Stimulated activated CD8-positive, alpha-beta memory T cell treated with anti-CD3 and anti-CD28 coated beads, Interleukin-7, amount 100 ng/mL, for 1 hour (primary cell): ENCODE data around the gene GP9.
"Not testable (repeated sequence)": the region's sequence is repeated elsewhere in the genome, so short reads cannot be mapped to it uniquely, and the experiment has no call there.

Source experiments
- DNase-seq, 2 donors: peaks; one replicate each; pipeline ENCODE4 v3.0.0-alpha.2; 2020; ENCODE audit warnings: low read depth in 2 of 2

The GP9 gene

DNA sequence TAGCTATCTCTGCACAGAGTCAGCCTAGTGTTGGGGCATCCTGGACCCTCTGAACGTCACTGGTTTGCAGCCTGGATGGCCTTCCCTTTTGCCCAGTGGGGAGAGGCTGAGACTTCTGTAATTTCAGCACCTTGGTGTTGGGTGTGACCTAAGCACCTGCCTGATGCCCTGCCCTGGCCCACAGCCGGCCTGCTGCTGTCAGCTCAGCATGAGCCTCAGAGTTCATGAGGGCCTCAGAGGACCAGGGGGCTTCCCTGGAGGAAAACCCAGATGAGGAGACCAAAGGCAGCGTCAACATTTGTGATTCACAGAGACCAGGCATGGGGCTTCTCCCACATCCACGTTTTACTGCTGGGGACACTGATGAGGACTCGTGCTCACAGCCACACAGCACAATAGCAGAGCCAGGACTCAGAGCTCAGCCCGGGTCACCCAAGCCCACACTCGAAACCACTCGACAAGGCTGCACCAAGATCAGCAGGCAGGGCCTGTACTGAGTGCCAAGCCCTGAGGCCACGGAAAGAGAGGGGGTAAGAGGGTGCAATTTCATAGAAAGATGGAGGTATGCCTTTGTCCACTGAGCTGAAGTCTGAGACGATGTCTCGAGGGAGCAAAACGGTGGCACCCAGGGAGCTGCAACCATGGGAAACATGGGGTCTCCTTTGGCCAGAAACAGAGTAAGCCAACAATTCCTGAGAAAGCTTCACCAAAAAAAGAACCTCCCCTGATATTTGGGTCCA, 9.9 kb upstream of the GP9 start:
- DNase-seq, result no peak

DNA sequence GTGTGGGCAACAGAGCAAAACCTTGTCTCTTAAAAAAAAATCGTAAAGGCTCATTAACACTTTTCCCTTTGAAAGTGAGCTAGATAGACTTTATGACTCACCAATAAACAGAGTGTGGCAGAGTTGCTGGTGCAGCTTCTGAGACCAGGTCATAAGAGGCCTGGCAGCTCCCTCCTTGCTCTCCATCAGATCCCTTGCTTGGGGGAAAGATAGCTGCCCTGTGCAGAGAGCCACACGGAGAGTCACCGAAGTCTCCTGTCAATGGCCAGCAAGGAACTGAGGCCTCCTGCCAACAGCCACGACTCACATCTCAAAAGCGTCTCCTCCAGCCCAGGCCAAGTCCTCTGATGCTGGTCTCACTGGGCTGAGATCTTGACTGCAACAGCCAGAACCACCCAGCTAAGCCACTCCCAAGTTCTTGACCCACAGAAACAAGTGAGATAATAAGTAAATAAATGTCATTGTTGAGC, 8.7 kb upstream of the GP9 start:
- no peak for DNase-seq

DNA sequence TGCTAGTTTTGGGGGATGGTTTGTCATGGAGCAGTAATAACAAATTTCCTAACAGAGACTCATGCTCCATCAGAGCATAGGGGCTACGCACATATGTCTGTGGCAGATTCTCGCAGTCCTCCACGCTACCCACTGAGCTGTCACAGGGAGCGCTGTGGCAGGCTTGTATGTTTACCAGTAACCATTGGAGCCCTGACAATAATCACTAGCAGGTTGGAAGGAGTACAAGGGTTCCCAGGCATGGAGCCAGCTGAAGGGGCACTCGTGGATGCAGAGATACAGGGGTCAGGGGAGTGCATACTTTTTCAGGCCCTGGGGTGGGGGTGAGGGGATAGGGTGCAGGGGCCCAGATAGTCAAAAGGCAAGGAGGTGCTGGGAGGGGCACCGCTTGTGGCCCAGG, 7.9 kb upstream of the GP9 start:
- no peak for DNase-seq

DNA sequence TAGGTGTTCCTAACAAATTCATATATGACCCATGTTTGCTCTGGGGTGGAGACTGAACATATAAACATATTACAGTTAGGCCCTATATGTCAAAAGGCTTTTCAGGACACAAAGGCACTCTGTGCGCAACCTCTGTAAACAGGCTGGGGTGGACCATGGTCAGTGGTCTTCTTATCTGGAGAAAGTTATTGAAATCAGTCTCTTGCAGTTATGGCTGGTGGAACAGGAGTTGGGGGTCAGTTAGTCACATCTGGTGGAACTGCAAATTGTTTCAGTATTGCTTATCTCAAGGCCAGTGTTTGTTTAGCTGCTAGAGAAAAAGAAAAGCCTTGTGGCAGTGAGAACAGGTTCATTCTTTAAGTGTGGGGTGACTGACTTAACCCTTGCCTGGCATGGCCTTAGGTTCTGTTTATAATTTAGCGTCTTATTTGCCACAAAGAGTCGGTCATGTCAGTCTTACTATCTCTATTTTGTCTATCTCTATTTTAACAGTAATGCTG, 5.9 kb upstream of the GP9 start:
- no peak for DNase-seq

DNA sequence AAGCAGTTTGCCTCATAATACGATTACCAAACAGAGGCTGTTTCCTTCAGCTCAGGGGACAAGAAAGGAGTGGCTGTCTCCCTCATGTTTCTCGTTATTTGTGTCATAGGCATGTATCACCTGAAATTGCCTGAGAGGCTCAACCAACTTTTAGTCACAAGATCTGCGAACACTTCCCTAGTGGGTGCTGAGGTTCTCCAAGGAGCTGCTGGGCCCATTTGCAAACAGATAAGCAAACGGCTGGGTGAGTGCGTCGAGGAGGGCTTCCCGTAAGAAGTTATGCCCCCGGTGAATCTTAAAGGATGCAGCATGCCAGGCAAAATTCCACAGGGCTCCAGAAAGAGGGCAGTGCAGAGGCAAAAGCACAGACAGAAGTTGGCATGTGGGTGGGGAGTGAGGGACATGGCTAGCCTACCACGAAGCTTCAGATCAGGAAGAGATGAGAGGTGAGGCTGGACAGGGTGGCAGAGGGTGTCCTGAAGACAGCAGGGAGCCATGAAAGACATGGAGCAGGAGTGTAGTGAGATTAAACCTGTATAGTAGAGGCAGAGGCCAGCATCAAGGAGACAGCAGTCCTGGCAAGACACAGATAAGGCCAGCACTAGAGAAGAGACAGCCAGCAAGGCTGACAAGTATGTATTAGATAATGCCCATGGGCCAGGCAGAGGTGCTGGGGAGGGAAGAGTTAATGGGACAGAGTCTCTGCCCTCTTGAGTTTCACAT, 4.0 kb upstream of the GP9 start:
- no peak for DNase-seq

DNA sequence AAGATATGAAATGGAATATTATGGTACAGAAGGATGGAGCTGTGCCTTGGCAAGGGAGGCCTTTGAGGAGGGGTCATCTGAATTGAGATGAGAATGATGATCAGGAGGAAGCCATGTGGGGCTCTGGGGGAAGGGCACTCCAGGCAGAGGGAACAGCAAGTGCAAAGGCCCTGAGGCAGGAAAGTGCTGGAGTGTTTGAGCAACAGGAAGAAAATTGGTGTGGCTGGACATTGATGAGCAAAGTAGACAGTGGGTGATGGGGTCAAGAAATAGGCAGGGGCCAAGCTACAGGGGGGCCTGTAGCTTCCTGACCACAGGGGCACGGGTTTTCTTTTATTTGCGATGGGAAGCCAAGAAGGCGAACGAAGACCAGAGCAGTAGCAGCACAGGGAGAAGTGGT, 3.3 kb upstream of the GP9 start:
- no peak for DNase-seq

DNA sequence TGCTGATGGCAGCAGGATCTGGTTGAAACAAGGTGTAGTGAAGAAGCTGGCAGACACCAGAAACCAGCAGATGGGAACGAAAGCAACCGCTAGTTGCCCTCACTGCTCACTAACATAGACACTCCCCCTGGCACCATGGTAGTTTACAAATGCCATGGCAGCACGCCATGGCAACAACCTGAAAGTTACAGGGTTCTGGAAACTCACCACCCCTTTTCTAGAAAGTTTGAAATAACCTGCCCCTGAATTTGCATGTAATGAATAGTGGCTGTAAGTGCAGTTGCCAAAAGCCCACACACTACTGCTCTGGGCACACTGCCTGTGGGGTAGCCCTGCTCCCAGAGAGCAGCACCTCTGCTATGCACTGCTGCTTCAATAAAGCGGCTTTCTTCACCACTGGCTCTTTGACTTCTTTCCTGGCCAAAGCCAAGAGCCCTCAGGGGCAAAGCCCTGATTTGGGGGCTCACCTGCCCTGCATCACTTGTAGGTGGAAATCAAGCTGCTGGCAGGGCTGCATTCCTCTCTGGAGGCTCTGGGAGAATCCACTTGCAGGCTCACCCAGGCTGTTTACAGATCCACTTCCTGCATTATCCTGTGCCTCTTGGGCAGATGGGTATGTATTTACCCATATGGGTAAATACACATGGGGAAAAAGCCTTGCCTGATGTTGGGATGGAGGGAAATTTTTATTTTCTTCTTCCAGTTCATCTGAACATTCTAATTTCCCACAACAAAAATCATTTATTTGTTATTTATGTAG, 2.0 kb upstream of the GP9 start:
- no peak for DNase-seq

DNA sequence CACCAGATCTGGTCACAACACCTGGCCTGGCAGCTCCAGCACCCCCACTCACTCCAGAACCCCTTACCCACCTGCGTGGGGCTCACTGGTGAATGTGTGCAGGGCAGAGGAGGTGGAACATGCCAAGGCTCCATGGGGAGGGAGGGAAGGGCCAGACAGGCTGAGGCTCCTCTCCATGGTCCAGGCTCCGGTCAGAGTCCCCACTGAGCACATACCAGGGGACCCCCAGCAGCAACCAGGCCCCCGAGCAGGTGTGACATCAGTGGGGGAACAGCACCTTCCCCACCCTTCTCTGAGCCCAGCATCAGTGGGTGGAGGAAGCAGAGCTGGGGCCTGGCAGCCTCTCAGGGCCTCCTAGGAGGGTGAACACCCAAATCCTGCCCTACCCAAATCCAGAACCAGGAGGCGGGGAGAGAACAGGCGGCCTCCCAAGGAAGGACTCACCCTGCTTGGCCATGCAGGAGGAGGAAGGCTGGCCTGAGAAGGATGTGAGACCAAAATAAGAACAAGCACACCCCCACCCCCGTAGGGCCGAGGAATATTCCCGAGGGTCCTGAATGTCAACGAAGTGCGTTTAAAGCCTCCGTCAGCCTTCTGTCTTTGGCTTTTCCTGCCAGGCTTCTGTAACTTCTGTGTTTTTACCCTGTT, 1.1 kb upstream of the GP9 start:
- no peak for DNase-seq

DNA sequence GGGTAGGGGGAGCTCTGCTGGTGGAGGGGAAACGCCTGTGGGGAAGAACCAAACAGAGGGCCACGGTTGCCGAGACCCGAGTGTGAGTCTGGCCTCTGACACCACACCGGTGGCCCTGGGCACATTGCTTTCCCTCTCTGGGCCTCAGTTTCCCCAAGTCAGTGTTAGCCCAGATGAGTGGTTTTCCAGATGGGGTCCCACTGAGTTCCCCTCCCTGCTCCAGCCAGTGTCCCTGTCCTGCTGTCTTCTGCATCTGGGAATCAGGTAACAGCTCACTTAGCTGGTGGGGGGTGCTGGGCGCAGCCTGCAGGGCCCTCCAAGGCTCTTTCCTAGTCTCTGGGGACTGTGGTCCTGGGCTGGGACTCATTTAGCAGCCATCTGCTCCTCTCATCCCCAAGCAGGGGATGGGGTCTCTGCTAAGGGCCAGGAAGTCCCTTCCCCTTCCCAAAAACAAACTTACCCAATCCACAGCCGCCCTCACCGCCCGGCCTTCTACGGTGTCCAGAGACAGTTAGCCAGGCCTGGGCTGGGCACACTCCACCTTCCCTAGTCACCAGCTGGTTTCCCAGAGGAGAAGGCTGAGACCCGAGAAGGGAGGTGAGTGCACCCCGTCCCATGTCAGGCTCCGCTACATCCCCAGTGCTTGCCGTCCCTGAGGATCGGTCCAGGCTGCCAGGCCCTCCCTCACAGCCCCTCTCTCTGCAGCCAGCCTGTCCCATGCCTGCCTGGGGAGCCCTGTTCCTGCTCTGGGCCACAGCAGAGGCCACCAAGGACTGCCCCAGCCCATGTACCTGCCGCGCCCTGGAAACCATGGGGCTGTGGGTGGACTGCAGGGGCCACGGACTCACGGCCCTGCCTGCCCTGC, 676 bp downstream of the GP9 start:
- DNase-seq, result no peak

DNA sequence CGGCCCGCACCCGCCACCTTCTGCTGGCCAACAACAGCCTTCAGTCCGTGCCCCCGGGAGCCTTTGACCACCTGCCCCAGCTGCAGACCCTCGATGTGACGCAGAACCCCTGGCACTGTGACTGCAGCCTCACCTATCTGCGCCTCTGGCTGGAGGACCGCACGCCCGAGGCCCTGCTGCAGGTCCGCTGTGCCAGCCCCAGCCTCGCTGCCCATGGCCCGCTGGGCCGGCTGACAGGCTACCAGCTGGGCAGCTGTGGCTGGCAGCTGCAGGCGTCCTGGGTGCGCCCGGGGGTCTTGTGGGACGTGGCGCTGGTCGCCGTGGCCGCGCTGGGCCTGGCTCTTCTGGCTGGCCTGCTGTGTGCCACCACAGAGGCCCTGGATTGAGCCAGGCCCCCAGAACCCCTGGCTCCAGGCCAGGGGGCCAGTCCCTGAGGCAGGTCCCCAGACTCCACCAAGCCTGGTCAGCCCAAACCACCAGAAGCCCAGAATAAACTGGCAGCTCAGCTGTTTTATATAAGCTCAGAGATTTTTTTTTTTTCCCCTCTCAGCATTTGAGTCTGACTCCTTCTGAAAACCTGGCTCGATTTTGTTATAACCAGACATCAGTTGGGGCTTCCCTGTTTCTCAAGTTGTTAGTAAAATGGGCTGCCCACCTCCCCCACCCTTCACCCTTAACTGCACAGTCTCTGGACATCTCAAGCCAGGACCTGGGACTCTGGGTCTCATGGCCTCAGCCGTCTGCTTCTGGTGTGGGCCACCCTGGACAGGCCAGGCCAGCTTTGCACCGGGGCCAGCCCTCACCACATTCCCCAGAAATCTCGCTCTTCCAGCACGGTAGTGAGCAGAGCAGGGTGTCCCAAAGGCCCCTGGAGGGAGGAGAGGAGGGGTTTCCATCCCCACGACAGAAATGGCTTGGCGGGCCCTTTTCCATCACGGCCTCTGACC, 1.6 kb downstream of the GP9 start:
- DNase-seq, result no peak

DNA sequence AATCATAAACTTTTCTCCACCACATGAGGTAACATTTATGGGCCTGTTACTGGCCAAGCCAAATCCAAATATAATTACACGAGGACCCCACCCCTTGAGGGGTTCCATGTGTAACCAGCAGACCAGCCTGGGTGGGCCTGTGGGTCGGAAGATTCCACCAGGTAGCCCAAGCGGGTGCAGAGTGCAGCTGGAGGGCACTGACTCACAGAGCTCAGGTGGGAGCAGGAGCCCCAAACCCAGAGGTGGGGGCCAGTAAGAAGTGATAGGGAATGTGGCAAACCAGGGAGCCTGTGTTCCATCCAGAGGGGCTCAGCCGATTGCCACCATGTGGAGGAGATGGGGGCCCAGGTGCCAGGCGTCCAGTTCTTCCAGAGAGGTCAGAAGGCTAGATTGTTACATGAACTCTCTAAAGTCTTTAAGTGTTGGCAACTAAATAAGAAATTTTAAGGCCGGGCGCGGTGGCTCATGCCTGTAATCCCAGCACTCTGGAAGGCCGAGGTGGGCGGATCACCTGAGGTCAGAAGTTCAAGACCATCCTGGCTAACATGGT, 2.6 kb downstream of the GP9 start:
- no peak for DNase-seq

DNA sequence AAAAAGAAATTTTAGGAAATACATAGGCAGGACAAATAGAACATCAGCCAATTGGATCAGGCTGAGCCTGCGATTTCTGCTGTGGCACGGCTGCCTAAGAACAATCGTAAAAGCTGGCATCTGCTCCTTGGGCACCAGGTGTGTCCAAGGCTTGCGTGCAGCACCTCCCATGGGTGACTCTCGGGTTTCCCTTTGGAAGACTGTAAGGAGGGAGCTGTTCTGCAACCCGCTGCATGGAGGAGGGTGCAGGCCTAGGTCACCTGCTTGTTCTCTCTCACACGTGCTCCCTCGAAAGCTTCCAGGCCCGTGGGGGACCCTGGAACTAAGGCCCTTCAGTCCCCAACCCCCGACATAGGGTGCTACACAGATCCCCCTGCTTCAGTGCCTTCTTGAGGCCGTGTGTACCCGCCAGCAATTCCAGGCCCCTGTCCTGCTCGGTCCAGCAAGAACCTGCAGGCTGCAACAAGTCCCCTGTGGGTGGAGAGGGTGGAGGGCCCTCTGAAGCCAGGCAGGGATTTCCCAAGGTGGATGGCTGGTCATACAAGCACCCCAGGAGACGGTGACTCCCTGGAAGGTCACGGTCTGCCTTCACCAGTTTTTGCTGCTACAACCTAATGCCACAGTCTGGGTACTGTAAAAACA, 3.4 kb downstream of the GP9 start:
- DNase-seq, result no peak

DNA sequence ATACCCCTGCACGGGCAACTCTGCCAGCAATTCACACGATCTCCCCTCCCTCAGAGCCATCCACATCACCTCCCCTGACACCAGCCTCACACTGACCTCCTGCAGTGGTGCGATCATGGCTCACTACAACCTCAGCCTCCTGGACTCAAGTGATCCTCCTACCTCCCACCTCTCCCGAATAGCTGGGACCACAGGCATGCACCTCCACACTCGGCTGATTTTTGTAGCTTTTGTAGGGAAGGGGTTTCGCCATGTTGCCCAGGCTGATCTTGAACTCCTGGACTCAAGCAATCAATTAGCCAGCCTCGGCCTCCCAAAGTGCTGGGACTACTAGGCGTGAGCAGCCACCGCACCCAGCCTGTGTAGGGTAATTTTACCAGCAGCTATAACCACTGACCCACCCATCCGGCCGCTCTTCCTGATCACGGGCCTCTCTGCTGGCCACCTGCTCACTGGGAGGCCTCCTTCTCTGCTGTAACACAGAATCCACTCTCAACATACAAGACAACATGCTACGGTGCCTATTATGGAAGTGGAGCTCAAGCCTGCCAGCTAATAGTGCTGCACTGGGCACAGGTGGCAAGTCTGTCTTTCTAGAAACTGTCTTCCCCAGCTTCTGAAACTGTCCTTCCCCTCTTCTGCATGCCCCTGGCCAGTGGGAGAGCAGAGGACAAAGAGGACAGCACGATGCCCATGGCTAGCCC, 4.6 kb downstream of the GP9 start:
- no peak for DNase-seq

DNA sequence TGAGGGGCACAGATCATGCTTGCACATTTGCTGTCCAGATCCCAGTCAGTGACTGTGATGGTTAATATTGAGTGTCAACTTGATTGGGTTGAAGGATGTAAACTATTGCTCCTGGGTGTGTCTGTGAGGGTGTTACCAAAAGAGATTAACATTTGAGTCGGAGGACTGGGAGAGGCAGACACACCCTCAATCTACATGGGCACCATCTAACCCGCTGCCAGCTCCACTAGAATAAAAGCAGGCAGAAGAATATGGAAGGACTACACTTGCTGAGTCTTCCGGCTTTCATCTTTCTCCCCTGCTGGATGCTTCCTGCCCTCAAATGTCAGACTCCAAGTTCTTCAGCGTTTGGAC, 5.1 kb downstream of the GP9 start:
- DNase-seq, result no peak

DNA sequence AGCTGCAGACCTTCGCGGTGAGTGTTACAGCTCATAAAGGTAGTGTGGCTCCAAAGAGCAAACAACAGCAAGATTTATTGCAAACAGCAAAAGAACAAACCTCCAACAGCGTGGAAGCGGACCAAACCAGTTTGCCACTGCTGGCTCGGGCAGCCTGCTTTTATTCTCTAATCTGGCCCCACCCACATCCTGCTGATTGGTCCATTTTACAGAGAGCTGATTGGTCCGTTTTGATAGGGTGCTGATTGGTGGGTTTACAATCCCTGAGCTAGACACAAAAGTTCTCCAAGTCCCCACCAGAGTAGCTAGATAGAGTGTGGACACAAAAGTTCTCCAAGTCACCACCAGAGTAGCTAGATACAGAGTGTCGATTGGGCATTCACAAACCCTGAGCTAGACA, 7.1 kb downstream of the GP9 start:
- DNase-seq, result not testable (repeated sequence)

DNA sequence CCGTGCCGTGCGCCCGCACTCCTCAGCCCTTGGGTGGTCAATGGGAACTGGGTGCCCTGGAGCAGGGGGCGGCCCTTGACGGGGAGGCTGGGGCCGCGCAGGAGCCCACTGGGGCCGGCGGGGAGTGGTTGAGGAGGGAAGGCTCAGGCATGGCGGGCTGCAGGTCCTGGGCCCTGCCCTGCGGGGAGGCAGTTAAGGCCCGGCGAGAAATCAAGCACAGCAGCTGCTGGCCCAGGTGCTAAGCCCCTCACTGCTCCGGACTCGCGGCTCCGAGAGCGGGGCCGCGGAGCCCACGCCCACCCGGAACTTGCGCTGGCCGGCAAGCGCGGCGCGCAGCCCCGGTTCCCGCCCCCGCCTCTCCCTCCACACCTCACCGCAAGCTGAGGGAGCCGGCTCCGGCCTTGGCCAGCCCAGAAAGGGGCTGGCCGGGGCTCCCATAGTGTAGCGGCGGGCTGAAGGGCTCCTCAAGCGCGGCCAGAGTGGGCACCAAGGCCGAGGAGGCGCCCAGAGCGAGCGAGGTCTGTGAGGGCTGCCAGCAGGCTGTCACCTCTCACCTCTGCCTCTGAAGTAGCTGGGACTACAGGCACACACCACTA, 7.8 kb downstream of the GP9 start:
- no peak for DNase-seq

DNA sequence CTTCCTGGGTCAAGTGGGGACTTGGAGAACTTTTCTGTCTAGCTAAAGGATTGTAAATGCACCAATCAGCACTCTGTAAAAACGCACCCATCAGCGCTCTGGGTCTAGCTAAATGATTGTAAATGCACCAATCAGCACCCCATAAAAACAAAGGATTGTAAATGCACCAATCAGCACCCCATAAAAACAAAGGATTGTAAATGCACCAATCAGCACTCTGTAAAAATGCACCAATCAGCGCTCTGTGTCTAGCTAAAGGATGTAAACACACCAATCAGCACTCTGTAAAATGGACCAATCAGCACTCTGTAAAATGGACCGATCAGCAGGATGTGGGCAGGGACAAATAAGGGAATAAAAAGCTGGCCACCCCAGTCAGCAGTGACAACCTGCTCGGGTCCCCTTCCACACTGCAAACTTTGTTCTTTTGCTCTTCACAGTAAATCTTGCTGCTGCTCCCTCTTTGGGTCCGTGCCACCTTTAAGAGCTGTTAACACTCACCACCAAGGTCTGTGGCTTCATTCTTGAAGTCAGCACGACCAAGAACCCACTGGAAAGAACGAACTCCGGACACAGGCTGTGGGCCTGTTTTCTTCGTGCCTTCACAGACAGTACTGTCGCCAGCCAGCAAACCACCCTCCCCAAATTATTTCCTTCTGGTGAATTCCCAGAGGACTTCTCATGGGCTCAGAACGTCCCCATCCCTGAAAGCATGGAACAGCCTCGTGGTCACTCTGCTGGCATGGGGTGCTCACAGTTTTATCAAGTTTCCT, 8.9 kb downstream of the GP9 start:
- not testable (repeated sequence) for DNase-seq
